ENCODE data around the gene INPP5A. TPM values are rescaled to one million over a fixed set of nuclear protein-coding genes. Genes with fewer than 3 reads are reported as not detected.

INPP5A gene
- total and polyA plus RNA-seq, 9 of the 15 experiments (the other 6 are each of a cell fraction or from before 2014, with no cell fraction given) = 0.66 to 11.6 (median 7.7) TPM

DNA sequence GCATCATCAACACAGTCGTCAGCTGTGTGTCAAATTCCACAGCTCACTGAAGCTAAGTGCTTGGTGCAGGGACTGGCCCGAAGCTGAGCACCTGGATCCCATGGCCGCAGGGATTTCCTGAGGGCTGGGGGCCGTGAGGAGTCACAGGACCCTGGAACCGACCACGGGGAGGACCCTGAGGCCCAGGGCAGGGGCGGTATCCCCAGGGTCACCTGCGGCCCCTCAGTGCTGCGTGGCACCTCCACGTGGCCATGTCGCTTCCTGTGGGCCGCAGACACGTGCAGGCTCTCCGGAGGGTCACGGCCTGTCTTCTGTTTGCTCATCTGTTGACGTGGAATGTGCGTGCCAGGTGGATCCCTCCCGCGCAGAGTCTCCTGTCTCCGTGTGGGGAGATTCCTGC, 194.9 kb downstream of the INPP5A start:
- Histone ChIP-seq H3K9ac (ENCODE audit: insufficient read depth in 1 of 2, low read depth in 2 of 2, low read length in 2 of 2) (no peak overlapping the region), H3K4me3 (no peak overlapping the region), H3K27me3 (ENCODE audit: control insufficient read depth in 2 of 2, insufficient read depth in 2 of 2, low read length in 2 of 2) (no peaks in the 10 kb centered on the region), H3K9me1 (ENCODE audit: control insufficient read depth, insufficient read depth, low read length) (no peaks in the 10 kb centered on the region), H3K79me2 (ENCODE audit: control insufficient read depth, insufficient read depth, low read length) (no peaks in the 10 kb centered on the region), H3K4me1 (replicated peaks in 1 of 2; ENCODE audit: control insufficient read depth in 2 of 2, insufficient read depth in 2 of 2, low read length in 2 of 2) (peaks cover 0 to 14% of the 10 kb centered on the region in 2 experiments; a peak in 1 of 5 replicates), H3K9me3 (replicated peaks; ENCODE audit: control insufficient read depth, insufficient read depth, low read depth, low read length) (no peaks in the 10 kb centered on the region), H3K27ac (ENCODE audit: extremely low read depth, low read depth, low read length) (no peak overlapping the region), H2AFZ (ENCODE audit: low read depth, low read length) (no peak overlapping the region), H3K36me3 (ENCODE audit: control insufficient read depth, insufficient read depth, low read length) (no peaks in the 10 kb centered on the region), H3K4me2 (ENCODE audit: insufficient read depth, low read length) (no peak overlapping the region), H4K20me1 (replicated peaks; ENCODE audit: control insufficient read depth, insufficient read depth, low read length) (no peaks in the 10 kb centered on the region)
- TF ChIP-seq ATF1 (CRISPR knock-in tag; IDR thresholded peaks at IDR 0.05) (no peak), ATF1 (tag; IDR thresholded peaks at IDR 0.05) (no peak), MITF (IDR thresholded peaks at IDR 0.05) (no peak), ZNF143 (CRISPR knock-in tag; IDR thresholded peaks at IDR 0.05) (no peak), CCAR2 (IDR thresholded peaks at IDR 0.05; ENCODE audit: low read depth, low read length) (no peak)
- WGBS (ENCODE audit: insufficient coverage, low coverage, missing lambda C conversion rate) = 73% methylated on average over 11 of the region's 20 CpGs
- FAIRE-seq (no peak), DNase-seq (ENCODE audit: extremely low read depth in 1 of 4, low spot score in 3 of 4) (no peak), ATAC-seq (no peak)
- CTCF ChIA-PET (ENCODE audit: low intra/inter-chr PET ratio) = no interaction called here
- in situ Hi-C loops (cut with MboI) (no loop called here), intact Hi-C loops (cut with micrococcal nuclease) (no loop called here)
- POLR2A ChIA-PET = no interaction called here
- no TSS peak for BruUV-seq (replicated peaks)

- in situ Hi-C loops (cut with MboI) (no loop called here), intact Hi-C loops (cut with micrococcal nuclease) (no loop called here)
- no peak overlapping the region for H3K9ac ChIP-seq (ENCODE audit: insufficient read depth in 1 of 2, low read depth in 2 of 2, low read length in 2 of 2)
- no peaks in the 10 kb centered on the region for H3K79me2 ChIP-seq (ENCODE audit: control insufficient read depth, insufficient read depth, low read length)
- H3K4me1 ChIP-seq (replicated peaks in 1 of 2; ENCODE audit: control insufficient read depth in 2 of 2, insufficient read depth in 2 of 2, low read length in 2 of 2) = peaks cover 0 to 14% of the 10 kb centered on the region in 2 experiments; a peak in 1 of 5 replicates
- H3K36me3 ChIP-seq (ENCODE audit: control insufficient read depth, insufficient read depth, low read length) = no peaks in the 10 kb centered on the region
- ChIA-PET POLR2A (interaction anchor here (0.5 kb wide), 1 partner anchor 8 kb away, joined by 3 read pairs; no protein-coding TSS in a partner anchor), CTCF (ENCODE audit: low intra/inter-chr PET ratio) (no interaction called here)
- no TSS peak for BruUV-seq (replicated peaks)
- TF ChIP-seq TFE3 (CRISPR knock-in tag; IDR thresholded peaks at IDR 0.05) (no peak), ZNF184 (CRISPR knock-in tag; IDR thresholded peaks at IDR 0.05) (no peak), FOSL1 (tag; conservative IDR thresholded peaks at IDR 0.05) (no peak), L3MBTL2 (IDR thresholded peaks at IDR 0.05) (no peak), ZNF165 (CRISPR knock-in tag; IDR thresholded peaks at IDR 0.05; ENCODE audit: borderline replicate concordance) (no peak), CEBPG (CRISPR knock-in tag; IDR thresholded peaks at IDR 0.05) (no peak), CEBPG (tag; conservative IDR thresholded peaks at IDR 0.05 in 1 of 2, IDR thresholded peaks at IDR 0.05 in 1 of 2) (no peak), NFE2 (IDR thresholded peaks at IDR 0.05; ENCODE audit: low read depth) (no peak), EGR1 (conservative IDR thresholded peaks at IDR 0.05) (no peak)
- TF ChIP-seq, protein P1, sequence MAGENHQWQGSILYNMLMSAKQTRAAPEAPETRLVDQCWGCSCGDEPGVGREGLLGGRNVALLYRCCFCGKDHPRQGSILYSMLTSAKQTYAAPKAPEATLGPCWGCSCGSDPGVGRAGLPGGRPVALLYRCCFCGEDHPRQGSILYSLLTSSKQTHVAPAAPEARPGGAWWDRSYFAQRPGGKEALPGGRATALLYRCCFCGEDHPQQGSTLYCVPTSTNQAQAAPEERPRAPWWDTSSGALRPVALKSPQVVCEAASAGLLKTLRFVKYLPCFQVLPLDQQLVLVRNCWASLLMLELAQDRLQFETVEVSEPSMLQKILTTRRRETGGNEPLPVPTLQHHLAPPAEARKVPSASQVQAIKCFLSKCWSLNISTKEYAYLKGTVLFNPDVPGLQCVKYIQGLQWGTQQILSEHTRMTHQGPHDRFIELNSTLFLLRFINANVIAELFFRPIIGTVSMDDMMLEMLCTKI (IDR thresholded peaks at IDR 0.05; ENCODE audit: partially characterized antibody) = no peak
- H4K20me1 ChIP-seq (replicated peaks; ENCODE audit: control insufficient read depth, insufficient read depth, low read length) = no peaks in the 10 kb centered on the region
- H3K27me3 ChIP-seq (ENCODE audit: control insufficient read depth in 2 of 2, insufficient read depth in 2 of 2, low read length in 2 of 2) = no peaks in the 10 kb centered on the region
- H2AFZ ChIP-seq (ENCODE audit: low read depth, low read length) = no peak overlapping the region
- H3K4me3 ChIP-seq = no peak overlapping the region
- no peaks in the 10 kb centered on the region for H3K9me1 ChIP-seq (ENCODE audit: control insufficient read depth, insufficient read depth, low read length)
- H3K9me3 ChIP-seq (replicated peaks; ENCODE audit: control insufficient read depth, insufficient read depth, low read depth, low read length) = no peaks in the 10 kb centered on the region
- no peak for ATAC-seq
- no peak for FAIRE-seq
- no peak overlapping the region for H3K27ac ChIP-seq (ENCODE audit: extremely low read depth, low read depth, low read length)
- H3K4me2 ChIP-seq (ENCODE audit: insufficient read depth, low read length) = no peak overlapping the region
- 45% methylated on average over 5 of the region's 19 CpGs for WGBS (ENCODE audit: insufficient coverage, low coverage, missing lambda C conversion rate)
- no peak for DNase-seq (ENCODE audit: extremely low read depth in 1 of 4, low spot score in 3 of 4)
These were observed 196.3 kb downstream of the INPP5A start for GRCh38 chr10:132733926-132734325.

Data from K562 (cell line).